HG02798 (cell line): ENCODE data around the gene NUMBL.
"Not testable (repeated sequence)": the region's sequence is repeated elsewhere in the genome, so short reads cannot be mapped to it uniquely, and the experiment has no call there.

Experiments
- ATAC-seq: cut with Tn5 transposase; IDR thresholded peaks from one replicate; pipeline ENCODE4 v1.9.1; 2021; ENCODE audit warnings: mild to moderate bottlenecking; ENCODE audit not compliant: unreplicated experiment, poor library complexity

The NUMBL gene

GRCh38 chr19:40690050-40690692, at the start of gene NUMBL:
TSS of gene NUMBL (minus strand) at chr19:40690651. CDS start at chr19:40690483, 168 bp downstream.
- no peak for ATAC-seq

GRCh38 chr19:40739030-40739839, 48.8 kb upstream of the NUMBL start:
- no peak for ATAC-seq

GRCh38 chr19:40737102-40737644, 46.7 kb upstream of the NUMBL start:
- ATAC-seq: no peak

DNA sequence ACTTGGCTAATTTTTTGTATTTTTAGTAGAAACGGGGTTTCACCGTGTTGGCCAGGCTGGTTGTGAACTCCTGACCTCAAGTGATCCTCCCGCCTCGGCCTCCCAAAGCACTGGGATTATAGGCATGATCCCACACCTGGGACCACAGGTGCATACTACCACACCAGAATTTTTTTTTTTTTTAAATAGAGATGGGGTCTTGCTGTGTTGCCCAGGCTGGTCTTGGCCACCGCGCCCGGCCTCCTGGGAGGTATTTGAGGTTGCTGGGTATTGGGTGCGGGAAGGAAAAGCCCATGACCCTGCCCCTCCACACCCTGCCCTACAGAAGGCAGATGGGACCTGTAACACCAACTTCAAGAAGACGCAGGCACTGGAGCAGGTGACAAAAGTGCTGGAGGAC, 46.2 kb upstream of the NUMBL start:
- no peak for ATAC-seq

DNA sequence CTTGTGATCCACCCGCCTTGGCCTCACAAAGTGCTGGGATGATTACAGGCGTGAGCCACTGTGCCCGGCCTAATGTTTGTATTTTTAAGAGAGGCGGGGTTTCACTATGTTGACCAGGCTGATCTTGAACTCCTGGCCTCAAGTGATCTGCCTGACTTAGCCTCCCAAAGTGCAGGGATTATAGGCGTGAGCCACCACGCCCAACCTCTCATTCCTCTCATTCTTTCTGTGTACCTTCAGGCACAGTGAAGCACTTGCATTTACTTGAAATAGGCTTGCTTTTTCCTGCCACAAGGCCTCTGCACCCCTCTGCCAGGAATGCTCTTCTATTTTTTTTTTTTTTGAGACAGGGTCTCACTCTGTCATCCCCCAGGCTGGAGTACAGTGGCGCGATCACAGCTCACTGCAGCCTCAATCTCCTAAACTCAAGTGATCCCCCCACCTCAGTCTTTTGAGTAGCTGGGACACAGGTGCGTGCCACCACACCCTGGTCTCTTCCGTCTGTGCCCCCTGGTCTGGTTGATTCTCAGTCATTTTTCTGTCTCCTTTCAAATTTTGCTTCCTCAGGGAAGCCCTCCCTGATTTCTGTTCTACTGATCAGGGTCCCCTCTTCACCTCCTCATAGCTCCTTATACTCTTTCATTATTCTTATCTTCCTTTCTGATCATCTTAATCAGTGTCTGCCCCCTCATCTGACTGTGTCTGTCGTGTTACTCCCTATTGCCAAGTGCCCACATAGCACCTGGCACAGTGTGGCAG, 44.7 kb upstream of the NUMBL start:
- ATAC-seq: no peak

DNA sequence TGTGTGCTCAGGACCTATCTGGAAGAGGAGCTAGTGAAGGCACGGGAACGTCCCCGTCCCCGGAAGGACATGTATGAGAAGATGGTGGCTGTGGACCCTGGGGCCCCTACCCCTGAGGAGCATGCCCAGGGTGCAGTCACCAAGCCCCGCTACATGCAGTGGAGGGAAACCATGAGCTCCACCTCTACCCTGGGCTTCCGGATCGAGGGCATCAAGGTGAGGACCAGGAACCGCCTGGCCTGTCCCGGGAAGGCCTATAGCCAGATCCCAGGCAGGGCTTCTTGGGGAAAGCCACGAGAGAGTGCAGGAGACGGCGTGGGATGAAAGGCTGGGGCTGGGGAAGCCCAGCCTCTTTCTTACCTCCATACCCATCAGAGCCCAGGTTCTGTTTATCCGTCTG, 42.7 kb upstream of the NUMBL start:
- ATAC-seq: no peak

GRCh38 chr19:40732304-40732703, 41.9 kb upstream of the NUMBL start:
- ATAC-seq: not testable (repeated sequence)

- ATAC-seq: not testable (repeated sequence)
These were observed 39.6 kb upstream of the NUMBL start for GRCh38 chr19:40730065-40730464.

DNA sequence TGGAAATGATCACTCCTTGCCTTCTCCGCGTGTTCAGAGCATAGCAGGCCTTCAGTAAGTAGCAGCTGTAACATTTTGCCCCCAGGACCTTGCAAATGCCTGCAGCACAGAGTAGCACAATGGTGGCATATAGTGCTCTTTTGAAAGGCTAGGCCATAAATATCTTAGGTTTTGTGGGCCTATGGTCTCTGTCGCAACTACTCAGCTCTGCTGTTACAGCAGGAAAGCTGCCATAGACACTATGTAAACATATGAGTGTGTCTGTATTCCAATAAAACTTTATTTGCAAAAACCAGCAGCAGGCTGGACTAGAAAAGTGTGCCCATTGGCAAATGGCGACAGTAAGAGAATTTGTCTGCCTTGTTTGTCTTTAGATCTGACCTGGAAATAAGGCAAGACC, 35.8 kb upstream of the NUMBL start:
- no peak for ATAC-seq

DNA sequence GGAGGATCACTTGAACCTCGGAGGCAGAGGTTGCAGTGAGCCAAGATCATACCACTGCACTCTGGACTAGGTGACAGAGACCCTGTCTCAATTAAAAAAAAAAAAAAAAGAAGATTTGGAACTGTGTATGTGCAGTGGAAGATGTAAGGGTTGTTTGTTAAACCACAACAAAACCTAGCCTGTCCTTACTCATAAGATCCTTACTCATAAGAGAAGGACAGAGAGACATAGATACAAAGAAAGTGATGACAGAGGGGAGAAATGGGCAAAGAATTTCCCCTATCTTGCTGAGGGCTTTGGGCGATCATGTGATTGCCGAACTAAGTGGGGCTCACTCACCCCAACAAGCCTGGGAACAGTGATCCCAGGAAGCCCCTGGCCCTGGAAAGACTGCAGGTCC, 34.4 kb upstream of the NUMBL start:
- no peak for ATAC-seq

GRCh38 chr19:40724315-40724714, 33.9 kb upstream of the NUMBL start:
- ATAC-seq: no peak

GRCh38 chr19:40723661-40724254, 33.3 kb upstream of the NUMBL start:
- ATAC-seq: no peak

GRCh38 chr19:40721936-40722661, 31.6 kb upstream of the NUMBL start:
- ATAC-seq: no peak

DNA sequence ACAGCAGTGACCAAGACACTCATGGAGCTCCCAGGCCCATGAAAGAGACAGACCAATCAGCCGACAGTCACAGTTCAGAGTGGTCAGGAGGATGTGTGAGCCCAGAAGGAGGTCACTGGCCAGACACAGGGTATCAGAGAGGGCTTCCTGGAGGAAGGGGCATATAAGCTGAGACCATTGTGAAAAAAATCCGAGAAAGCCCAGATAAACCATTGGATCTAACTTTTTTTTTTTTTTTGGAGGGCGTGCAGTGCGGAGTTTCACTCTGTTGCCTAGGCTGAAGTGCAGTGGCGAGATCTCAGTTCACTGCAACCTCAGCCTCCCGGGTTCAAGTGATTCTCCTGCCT, 30.7 kb upstream of the NUMBL start:
- ATAC-seq: no peak

GRCh38 chr19:40719414-40719894, 29.0 kb upstream of the NUMBL start:
- no peak for ATAC-seq

- ATAC-seq: no peak
These were observed 28.4 kb upstream of the NUMBL start for GRCh38 chr19:40718774-40719391.

GRCh38 chr19:40717880-40718773, 27.7 kb upstream of the NUMBL start:
- no peak for ATAC-seq

DNA sequence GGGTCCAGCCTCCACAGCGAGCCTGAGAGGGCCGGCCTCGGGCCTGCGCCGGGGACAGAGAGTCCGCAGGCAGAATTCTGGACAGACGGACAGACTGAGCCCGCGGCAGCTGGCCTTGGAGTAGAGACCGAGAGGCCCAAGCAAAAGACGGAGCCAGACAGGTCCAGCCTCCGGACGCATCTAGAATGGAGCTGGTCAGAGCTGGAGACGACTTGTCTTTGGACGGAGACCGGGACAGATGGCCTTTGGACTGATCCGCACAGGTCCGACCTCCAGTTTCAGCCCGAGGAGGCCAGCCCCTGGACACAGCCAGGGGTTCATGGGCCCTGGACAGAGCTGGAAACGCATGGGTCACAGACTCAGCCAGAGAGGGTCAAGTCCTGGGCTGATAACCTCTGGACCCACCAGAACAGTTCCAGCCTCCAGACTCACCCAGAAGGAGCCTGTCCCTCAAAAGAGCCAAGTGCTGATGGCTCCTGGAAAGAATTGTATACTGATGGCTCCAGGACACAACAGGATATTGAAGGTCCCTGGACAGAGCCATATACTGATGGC, 27.0 kb upstream of the NUMBL start:
- no peak for ATAC-seq
